ENCODE results near the gene PRELID3B. TPM values are rescaled to one million over a fixed set of nuclear protein-coding genes. Genes with fewer than 3 reads are reported as not detected.

PRELID3B gene
- total and polyA plus RNA-seq, 2 of the 13 experiments (the other 11 are each of a cell fraction or from before 2014, with no cell fraction given) = 23.3 to 42.6 TPM

- no peak for TF ChIP-seq ZNF839 (CRISPR knock-in tag; IDR thresholded peaks at IDR 0.05; ENCODE audit: borderline replicate concordance)
- no peak for TF ChIP-seq ZSCAN9 (CRISPR knock-in tag; IDR thresholded peaks at IDR 0.05; ENCODE audit: borderline replicate concordance)
- TF ChIP-seq MEF2D (CRISPR knock-in tag; IDR thresholded peaks at IDR 0.05) = no peak
- no peak for TF ChIP-seq CC2D1A (CRISPR knock-in tag; IDR thresholded peaks at IDR 0.05)
- TF ChIP-seq ZNF510 (CRISPR knock-in tag; IDR thresholded peaks at IDR 0.05; ENCODE audit: low read depth) = no peak
- no peak for TF ChIP-seq EP300 (IDR thresholded peaks at IDR 0.05; ENCODE audit: low read depth in 2 of 2, low read length in 2 of 2)
- TF ChIP-seq EP300 (CRISPR knock-in tag; IDR thresholded peaks at IDR 0.05; ENCODE audit: borderline replicate concordance) = no peak
- TF ChIP-seq PHF8 (CRISPR knock-in tag; IDR thresholded peaks at IDR 0.05) = no peak
- TF ChIP-seq NFE2L2 (IDR thresholded peaks at IDR 0.05; ENCODE audit: low read length) = no peak
- no peak for TF ChIP-seq TRIM22 (IDR thresholded peaks at IDR 0.05)
Observed at GRCh38 chr20:59071216-59071615, 28.6 kb upstream of the PRELID3B start (continued).

GRCh38 chr20:59069026-59069425 is 26.4 kb upstream of the PRELID3B start:
- Histone ChIP-seq H2AFZ (ENCODE audit: low read length) (no peak overlapping the region), H3K79me2 (ENCODE audit: insufficient read depth, low read length) (no peaks in the 10 kb centered on the region), H3K9ac (ENCODE audit: insufficient read depth, low read depth, low read length) (no peak overlapping the region), H4K20me1 (ENCODE audit: insufficient read depth, low read length) (no peaks in the 10 kb centered on the region), H3K4me1 (ENCODE audit: insufficient read depth, low read length) (no peaks in the 10 kb centered on the region), H3K27me3 (ENCODE audit: control insufficient read depth in 1 of 2, insufficient read depth in 2 of 2, low read length in 2 of 2) (peaks cover 2 to 44% of the 10 kb centered on the region in 2 experiments; a peak in 4 of 5 replicates), H3K4me2 (ENCODE audit: low read depth, low read length) (no peak overlapping the region), H3K4me3 (replicated peaks in 1 of 3; ENCODE audit: insufficient read depth in 1 of 3, low read depth in 2 of 3, low read length in 3 of 3) (no peak overlapping the region), H3K9me3 (ENCODE audit: low read length) (no peaks in the 10 kb centered on the region), H3K27ac (ENCODE audit: extremely low read length, insufficient read depth, low read length) (no peak overlapping the region), H3K36me3 (replicated peaks in 1 of 2; ENCODE audit: control insufficient read depth in 1 of 2, insufficient read depth in 2 of 2, low read length in 2 of 2) (no peaks in the 10 kb centered on the region)
- CTCF ChIA-PET (ENCODE audit: low intra/inter-chr PET ratio, low total read pairs) = no interaction called here
- no peak for TF ChIP-seq ZKSCAN1 (IDR thresholded peaks at IDR 0.05; ENCODE audit: low read length)
- no peak for TF ChIP-seq CENPBD1 (CRISPR knock-in tag; IDR thresholded peaks at IDR 0.05; ENCODE audit: borderline replicate concordance, low read depth)
- intact Hi-C loops (cut with micrococcal nuclease; ENCODE audit: unreplicated experiment) (no loop called here), in situ Hi-C loops (cut with HindIII; ENCODE audit: extremely low pct_ligation_motif_present, low pct_unique_long_range_greater_than_20kb) (no loop called here)
- FAIRE-seq (no peak), ATAC-seq (no peak), DNase-seq (ENCODE audit: low spot score) (no peak)
- BruUV-seq (replicated peaks) = no TSS peak
- POLR2A ChIA-PET = no interaction called here
- WGBS (ENCODE audit: low lambda C conversion rate) = 1% methylated on average over 2 of the region's 2 CpGs

Data from HepG2 (cell line).